ENCODE measurements around the gene RAPGEF1.

DNA sequence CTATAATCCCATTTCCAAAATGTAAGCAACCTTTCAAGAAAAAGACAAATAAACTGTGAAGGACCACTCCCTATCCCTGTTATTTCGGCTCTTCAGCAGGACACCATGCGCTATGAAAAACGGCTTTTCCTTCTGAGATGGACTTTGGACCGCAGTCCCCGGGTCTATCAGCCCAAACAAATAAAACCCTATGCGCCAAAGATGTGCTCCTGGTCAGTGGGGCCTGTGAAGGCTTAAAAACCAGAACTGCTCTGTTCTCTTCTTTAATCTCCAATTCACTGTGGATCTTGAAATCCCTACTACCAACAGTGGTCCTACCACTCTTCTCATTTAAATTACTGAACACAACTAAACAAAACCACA is 33.3 kb downstream of the RAPGEF1 start:
- TF ChIP-seq, protein P1, sequence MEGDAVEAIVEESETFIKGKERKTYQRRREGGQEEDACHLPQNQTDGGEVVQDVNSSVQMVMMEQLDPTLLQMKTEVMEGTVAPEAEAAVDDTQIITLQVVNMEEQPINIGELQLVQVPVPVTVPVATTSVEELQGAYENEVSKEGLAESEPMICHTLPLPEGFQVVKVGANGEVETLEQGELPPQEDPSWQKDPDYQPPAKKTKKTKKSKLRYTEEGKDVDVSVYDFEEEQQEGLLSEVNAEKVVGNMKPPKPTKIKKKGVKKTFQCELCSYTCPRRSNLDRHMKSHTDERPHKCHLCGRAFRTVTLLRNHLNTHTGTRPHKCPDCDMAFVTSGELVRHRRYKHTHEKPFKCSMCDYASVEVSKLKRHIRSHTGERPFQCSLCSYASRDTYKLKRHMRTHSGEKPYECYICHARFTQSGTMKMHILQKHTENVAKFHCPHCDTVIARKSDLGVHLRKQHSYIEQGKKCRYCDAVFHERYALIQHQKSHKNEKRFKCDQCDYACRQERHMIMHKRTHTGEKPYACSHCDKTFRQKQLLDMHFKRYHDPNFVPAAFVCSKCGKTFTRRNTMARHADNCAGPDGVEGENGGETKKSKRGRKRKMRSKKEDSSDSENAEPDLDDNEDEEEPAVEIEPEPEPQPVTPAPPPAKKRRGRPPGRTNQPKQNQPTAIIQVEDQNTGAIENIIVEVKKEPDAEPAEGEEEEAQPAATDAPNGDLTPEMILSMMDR (tag by site-specific recombination; IDR thresholded peaks at IDR 0.05) = no peak
- TF ChIP-seq ZNF555 (tag by site-specific recombination; conservative IDR thresholded peaks at IDR 0.05) (no peak), ZNF138 (tag by site-specific recombination; IDR thresholded peaks at IDR 0.05; ENCODE audit: borderline replicate concordance) (no peak), HOXA7 (CRISPR knock-in tag; IDR thresholded peaks at IDR 0.05; ENCODE audit: borderline replicate concordance) (no peak), ZBTB21 (tag by site-specific recombination; IDR thresholded peaks at IDR 0.05) (no peak), GFI1B (tag by site-specific recombination; IDR thresholded peaks at IDR 0.05) (no peak), ZFP41 (tag by site-specific recombination; IDR thresholded peaks at IDR 0.05; ENCODE audit: borderline replicate concordance) (no peak), KLF9 (tag by site-specific recombination; IDR thresholded peaks at IDR 0.05; ENCODE audit: low read depth) (no peak), ZNF2 (tag by site-specific recombination; IDR thresholded peaks at IDR 0.05) (no peak)
- TF ChIP-seq, protein P2, sequence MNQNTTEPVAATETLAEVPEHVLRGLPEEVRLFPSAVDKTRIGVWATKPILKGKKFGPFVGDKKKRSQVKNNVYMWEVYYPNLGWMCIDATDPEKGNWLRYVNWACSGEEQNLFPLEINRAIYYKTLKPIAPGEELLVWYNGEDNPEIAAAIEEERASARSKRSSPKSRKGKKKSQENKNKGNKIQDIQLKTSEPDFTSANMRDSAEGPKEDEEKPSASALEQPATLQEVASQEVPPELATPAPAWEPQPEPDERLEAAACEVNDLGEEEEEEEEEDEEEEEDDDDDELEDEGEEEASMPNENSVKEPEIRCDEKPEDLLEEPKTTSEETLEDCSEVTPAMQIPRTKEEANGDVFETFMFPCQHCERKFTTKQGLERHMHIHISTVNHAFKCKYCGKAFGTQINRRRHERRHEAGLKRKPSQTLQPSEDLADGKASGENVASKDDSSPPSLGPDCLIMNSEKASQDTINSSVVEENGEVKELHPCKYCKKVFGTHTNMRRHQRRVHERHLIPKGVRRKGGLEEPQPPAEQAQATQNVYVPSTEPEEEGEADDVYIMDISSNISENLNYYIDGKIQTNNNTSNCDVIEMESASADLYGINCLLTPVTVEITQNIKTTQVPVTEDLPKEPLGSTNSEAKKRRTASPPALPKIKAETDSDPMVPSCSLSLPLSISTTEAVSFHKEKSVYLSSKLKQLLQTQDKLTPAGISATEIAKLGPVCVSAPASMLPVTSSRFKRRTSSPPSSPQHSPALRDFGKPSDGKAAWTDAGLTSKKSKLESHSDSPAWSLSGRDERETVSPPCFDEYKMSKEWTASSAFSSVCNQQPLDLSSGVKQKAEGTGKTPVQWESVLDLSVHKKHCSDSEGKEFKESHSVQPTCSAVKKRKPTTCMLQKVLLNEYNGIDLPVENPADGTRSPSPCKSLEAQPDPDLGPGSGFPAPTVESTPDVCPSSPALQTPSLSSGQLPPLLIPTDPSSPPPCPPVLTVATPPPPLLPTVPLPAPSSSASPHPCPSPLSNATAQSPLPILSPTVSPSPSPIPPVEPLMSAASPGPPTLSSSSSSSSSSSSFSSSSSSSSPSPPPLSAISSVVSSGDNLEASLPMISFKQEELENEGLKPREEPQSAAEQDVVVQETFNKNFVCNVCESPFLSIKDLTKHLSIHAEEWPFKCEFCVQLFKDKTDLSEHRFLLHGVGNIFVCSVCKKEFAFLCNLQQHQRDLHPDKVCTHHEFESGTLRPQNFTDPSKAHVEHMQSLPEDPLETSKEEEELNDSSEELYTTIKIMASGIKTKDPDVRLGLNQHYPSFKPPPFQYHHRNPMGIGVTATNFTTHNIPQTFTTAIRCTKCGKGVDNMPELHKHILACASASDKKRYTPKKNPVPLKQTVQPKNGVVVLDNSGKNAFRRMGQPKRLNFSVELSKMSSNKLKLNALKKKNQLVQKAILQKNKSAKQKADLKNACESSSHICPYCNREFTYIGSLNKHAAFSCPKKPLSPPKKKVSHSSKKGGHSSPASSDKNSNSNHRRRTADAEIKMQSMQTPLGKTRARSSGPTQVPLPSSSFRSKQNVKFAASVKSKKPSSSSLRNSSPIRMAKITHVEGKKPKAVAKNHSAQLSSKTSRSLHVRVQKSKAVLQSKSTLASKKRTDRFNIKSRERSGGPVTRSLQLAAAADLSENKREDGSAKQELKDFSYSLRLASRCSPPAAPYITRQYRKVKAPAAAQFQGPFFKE (tag by site-specific recombination; IDR thresholded peaks at IDR 0.05; ENCODE audit: borderline replicate concordance) = no peak
- TF ChIP-seq, protein P3, sequence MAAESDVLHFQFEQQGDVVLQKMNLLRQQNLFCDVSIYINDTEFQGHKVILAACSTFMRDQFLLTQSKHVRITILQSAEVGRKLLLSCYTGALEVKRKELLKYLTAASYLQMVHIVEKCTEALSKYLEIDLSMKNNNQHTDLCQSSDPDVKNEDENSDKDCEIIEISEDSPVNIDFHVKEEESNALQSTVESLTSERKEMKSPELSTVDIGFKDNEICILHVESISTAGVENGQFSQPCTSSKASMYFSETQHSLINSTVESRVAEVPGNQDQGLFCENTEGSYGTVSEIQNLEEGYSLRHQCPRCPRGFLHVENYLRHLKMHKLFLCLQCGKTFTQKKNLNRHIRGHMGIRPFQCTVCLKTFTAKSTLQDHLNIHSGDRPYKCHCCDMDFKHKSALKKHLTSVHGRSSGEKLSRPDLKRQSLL (tag by site-specific recombination; IDR thresholded peaks at IDR 0.05) = no peak
